ENCODE measurements around the gene CRYBB3. TPM values are rescaled to one million over a fixed set of nuclear protein-coding genes. Genes with fewer than 3 reads are reported as not detected.

The CRYBB3 gene
- total RNA-seq, 4 donors from 2014 or later: not detected

- H3K4me3 ChIP-seq (replicated peaks in 1 of 3): no peak overlapping the region
- no peaks in the 10 kb centered on the region for H3K27me3 ChIP-seq
- WGBS, 2 donors: 87 to 91% methylated on average over 17 of the region's 17 CpGs
- H3K36me3 ChIP-seq: peaks cover 5 to 12% of the 10 kb centered on the region in 2 donors
- H3K27ac ChIP-seq: peak overlapping the region in 2 of 3 donors; percentile 14 to 62
- TF ChIP-seq CTCF (IDR thresholded peaks at IDR 0.05): no peak
- TF ChIP-seq POLR2A (IDR thresholded peaks at IDR 0.05): no peak
- DNase-seq: peak; percentile 56 to 63
- intact Hi-C loops (cut with DNase I): loop anchor here (10.0 kb wide), 2 partner anchors 55 to 225 kb away; partner anchors contain the start of gene LHFPL7
- H3K4me1 ChIP-seq: peaks cover 9 to 31% of the 10 kb centered on the region in 2 donors
- H3K9me3 ChIP-seq: no peaks in the 10 kb centered on the region
Observed at GRCh38 chr22:25169278-25170031, 30.2 kb upstream of the CRYBB3 start.

DNA sequence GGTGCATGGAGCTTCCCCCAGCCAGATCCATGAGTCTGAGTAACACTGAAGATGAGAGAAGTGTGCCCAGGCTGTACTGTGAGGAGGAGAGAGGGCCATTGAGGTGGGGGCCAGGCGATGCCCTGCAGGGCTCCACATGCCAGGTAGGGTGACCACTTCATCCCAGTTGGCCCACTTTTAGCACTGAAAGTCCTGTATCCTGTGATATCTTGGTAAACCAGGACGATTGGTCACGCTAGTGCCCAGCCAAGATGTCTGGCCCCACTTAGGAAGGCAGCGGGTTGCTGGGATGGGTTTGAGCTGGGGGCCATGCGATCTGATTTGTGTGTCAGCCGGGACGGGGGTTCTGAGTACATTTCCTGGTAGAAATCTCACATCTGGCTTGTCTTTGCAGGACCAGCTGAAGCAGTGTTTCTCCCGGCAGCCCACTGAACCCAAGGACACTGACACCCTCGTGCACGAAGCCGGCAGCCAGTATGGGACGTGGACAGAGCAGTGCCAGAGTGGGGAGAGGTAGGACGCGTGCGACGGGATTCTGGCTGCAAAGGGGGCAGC is 29.2 kb upstream of the CRYBB3 start:
- Histone ChIP-seq H3K9me3 (no peaks in the 10 kb centered on the region), H3K27me3 (no peaks in the 10 kb centered on the region), H3K36me3 (peaks cover 13 to 22% of the 10 kb centered on the region in 2 donors), H3K4me1 (peaks cover 3 to 20% of the 10 kb centered on the region in 2 donors), H3K27ac (peak overlapping the region in 2 of 3 donors; percentile 34 to 62), H3K4me3 (replicated peaks in 1 of 3) (no peak overlapping the region)
- 72 to 81% methylated on average over 12 to 16 of the region's 16 CpGs for WGBS, 2 donors
- TF ChIP-seq POLR2A (IDR thresholded peaks at IDR 0.05) (no peak), CTCF (IDR thresholded peaks at IDR 0.05) (no peak)
- peak; percentile 66 to 71 for DNase-seq
- intact Hi-C loops (cut with DNase I): loop anchor here (10.0 kb wide), 1 partner anchor 56 kb away; no protein-coding TSS in a partner anchor

- no peaks in the 10 kb centered on the region for H3K27me3 ChIP-seq
- intact Hi-C loops (cut with DNase I): loop anchor here (10.0 kb wide), 1 partner anchor 57 kb away; no protein-coding TSS in a partner anchor
- TF ChIP-seq CTCF (IDR thresholded peaks at IDR 0.05) (peak in 5 of 6 experiments; percentile 30 to 51 (median 40)), POLR2A (IDR thresholded peaks at IDR 0.05) (no peak)
- peak; percentile 34 to 41 for DNase-seq
- H3K36me3 ChIP-seq: peaks cover 19 to 35% of the 10 kb centered on the region in 2 donors
- H3K4me3 ChIP-seq (replicated peaks in 1 of 3): no peak overlapping the region
- H3K27ac ChIP-seq: no peak overlapping the region
- 73 to 77% methylated on average over 5 of the region's 5 CpGs for WGBS, 2 donors
- no peaks in the 10 kb centered on the region for H3K9me3 ChIP-seq
- H3K4me1 ChIP-seq: peaks cover 3 to 17% of the 10 kb centered on the region in 2 donors
Observed at GRCh38 chr22:25172153-25172552, 27.5 kb upstream of the CRYBB3 start.

- Histone ChIP-seq H3K27ac (no peak overlapping the region), H3K36me3 (peaks cover 26 to 48% of the 10 kb centered on the region in 2 donors), H3K4me3 (replicated peaks in 1 of 3) (no peak overlapping the region), H3K4me1 (peaks cover 3 to 13% of the 10 kb centered on the region in 2 donors), H3K27me3 (no peaks in the 10 kb centered on the region), H3K9me3 (no peaks in the 10 kb centered on the region)
- WGBS, 2 donors: 90 to 95% methylated on average over 11 to 13 of the region's 13 CpGs
- no peak for DNase-seq
- TF ChIP-seq CTCF (IDR thresholded peaks at IDR 0.05) (no peak), POLR2A (IDR thresholded peaks at IDR 0.05) (no peak)
- intact Hi-C loops (cut with DNase I): loop anchor here (10.0 kb wide), 1 partner anchor 60 kb away; no protein-coding TSS in a partner anchor
Observed at GRCh38 chr22:25174156-25174887, 25.3 kb upstream of the CRYBB3 start.

Measured in thyroid gland (tissue), 4 donors.